Astrocyte of the spinal cord (primary cell): ENCODE data around the gene CERS5.

ENCODE experiments used
- DNase-seq: peaks from one replicate; pipeline ENCODE4 v3.0.0; 2011; ENCODE audit warnings: low read depth, low spot score
- H3K4me3 ChIP-seq: 2 replicates; pipeline ENCODE4 v1.5.1; 2011; ENCODE audit warnings: low read depth, mild to moderate bottlenecking, low read length, moderate library complexity
- CTCF ChIP-seq: IDR thresholded peaks from 2 replicates; pipeline ENCODE4 v1.5.1; 2012; ENCODE audit warnings: low read depth, mild to moderate bottlenecking, low read length, inconsistent platforms
- in situ Hi-C: cut with HindIII; loops from 2 replicates; pipeline ENCODE4 v1.10.0; 2017; ENCODE audit warnings: low sequenced_read_pairs

Gene CERS5

GRCh38 chr12:50101663-50102062 lies 65.5 kb downstream of the CERS5 start:
- peak; percentile 56 for DNase-seq

GRCh38 chr12:50100561-50100960 lies 66.6 kb downstream of the CERS5 start:
- in situ Hi-C loops, result no loop called here
- no peak for TF ChIP-seq CTCF

More at GRCh38 chr12:50101663-50102062, 65.5 kb downstream of the CERS5 start:
- peak; percentile 54 for TF ChIP-seq CTCF
- no peak overlapping the region for H3K4me3 ChIP-seq
- in situ Hi-C loops, result no loop called here

GRCh38 chr12:50099302-50100008 lies 67.7 kb downstream of the CERS5 start:
- no peak for TF ChIP-seq CTCF
- DNase-seq, result peak; percentile 23
- no peak overlapping the region for H3K4me3 ChIP-seq
- in situ Hi-C loops, result no loop called here

More at GRCh38 chr12:50100561-50100960, 66.6 kb downstream of the CERS5 start:
- no peak overlapping the region for H3K4me3 ChIP-seq
- DNase-seq, result no peak

GRCh38 chr12:50097952-50098351 lies 69.2 kb downstream of the CERS5 start:
- DNase-seq, result no peak
- no peak for TF ChIP-seq CTCF
- H3K4me3 ChIP-seq, result no peak overlapping the region
- in situ Hi-C loops, result no loop called here

- no peak for TF ChIP-seq CTCF
- no peak overlapping the region for H3K4me3 ChIP-seq
- in situ Hi-C loops, result no loop called here
- DNase-seq, result no peak
Observed at GRCh38 chr12:50090391-50090790, 76.8 kb downstream of the CERS5 start.

- TF ChIP-seq CTCF, result no peak
- no peak for DNase-seq
- in situ Hi-C loops, result no loop called here
- no peak overlapping the region for H3K4me3 ChIP-seq
Observed at GRCh38 chr12:50089730-50090129, 77.4 kb downstream of the CERS5 start.
